ENCODE measurements around the gene CTSC. TPM values are rescaled to one million over a fixed set of nuclear protein-coding genes. Genes with fewer than 3 reads are reported as not detected.

The CTSC gene
- polyA plus RNA-seq, 1 donor (not counting 4 experiments of a cell fraction or from before 2014, with no cell fraction given), result 658 TPM

DNA sequence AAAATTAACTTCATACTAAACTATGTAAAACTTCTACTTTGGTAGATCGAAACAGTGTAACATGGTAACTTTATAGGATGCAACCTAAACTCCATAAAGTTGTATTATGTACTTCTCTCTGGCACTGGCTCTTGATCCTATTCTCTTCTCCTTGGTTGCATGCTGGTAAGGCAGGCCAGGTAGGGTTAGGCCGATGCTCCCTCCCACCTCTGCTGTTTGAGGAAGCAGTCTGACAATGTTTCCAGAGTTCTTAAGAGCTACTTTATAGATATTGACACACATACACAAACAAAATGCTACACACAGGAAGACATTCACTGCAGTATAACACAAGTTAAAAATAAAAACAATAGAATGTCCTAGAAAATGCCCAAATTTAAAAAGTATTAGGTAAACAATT is 22.5 kb downstream of the CTSC start:
- no peak overlapping the region for H3K4me2 ChIP-seq (ENCODE audit: control insufficient read depth, extremely low read depth, insufficient read depth, low read depth, low read length)
- H3K9ac ChIP-seq (ENCODE audit: control insufficient read depth, extremely low read depth, insufficient read depth, low read length), result no peak overlapping the region
- peaks cover 0 to 8% of the 10 kb centered on the region in 2 experiments for H3K36me3 ChIP-seq (ENCODE audit: control insufficient read depth in 2 of 2, extremely low read depth in 1 of 2, insufficient read depth in 2 of 2, low read length in 2 of 2)
- H3K79me2 ChIP-seq (ENCODE audit: control insufficient read depth, insufficient read depth, low read length), result peaks cover 7% of the 10 kb centered on the region
- no peaks in the 10 kb centered on the region for H3K9me1 ChIP-seq (ENCODE audit: control insufficient read depth, extremely low read depth, insufficient read depth, low read length)
- dilution Hi-C loops (cut with MboI; ENCODE audit: extremely low pct_ligation_motif_present, low sequenced_read_pairs), result no loop called here
- no peak overlapping the region for H3K27ac ChIP-seq (ENCODE audit: control insufficient read depth, insufficient read depth, low read length)
- TF ChIP-seq EZH2 (IDR thresholded peaks at IDR 0.05; ENCODE audit: low read length), result no peak
- TF ChIP-seq, protein P1, sequence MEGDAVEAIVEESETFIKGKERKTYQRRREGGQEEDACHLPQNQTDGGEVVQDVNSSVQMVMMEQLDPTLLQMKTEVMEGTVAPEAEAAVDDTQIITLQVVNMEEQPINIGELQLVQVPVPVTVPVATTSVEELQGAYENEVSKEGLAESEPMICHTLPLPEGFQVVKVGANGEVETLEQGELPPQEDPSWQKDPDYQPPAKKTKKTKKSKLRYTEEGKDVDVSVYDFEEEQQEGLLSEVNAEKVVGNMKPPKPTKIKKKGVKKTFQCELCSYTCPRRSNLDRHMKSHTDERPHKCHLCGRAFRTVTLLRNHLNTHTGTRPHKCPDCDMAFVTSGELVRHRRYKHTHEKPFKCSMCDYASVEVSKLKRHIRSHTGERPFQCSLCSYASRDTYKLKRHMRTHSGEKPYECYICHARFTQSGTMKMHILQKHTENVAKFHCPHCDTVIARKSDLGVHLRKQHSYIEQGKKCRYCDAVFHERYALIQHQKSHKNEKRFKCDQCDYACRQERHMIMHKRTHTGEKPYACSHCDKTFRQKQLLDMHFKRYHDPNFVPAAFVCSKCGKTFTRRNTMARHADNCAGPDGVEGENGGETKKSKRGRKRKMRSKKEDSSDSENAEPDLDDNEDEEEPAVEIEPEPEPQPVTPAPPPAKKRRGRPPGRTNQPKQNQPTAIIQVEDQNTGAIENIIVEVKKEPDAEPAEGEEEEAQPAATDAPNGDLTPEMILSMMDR (optimal IDR thresholded peaks at IDR 0.05 in 1 of 3, IDR thresholded peaks at IDR 0.05 in 1 of 3, conservative IDR thresholded peaks at IDR 0.05 in 1 of 3; ENCODE audit: extremely low read depth in 1 of 3, insufficient read depth in 2 of 3, low read length in 3 of 3), result no peak
- H3K9me3 ChIP-seq (ENCODE audit: control insufficient read depth, low read depth, low read length), result no peaks in the 10 kb centered on the region
- H3K4me3 ChIP-seq (ENCODE audit: control insufficient read depth in 2 of 3, extremely low read depth in 1 of 3, insufficient read depth in 2 of 3, low read depth in 1 of 3, low read length in 3 of 3), result no peak overlapping the region
- no peak overlapping the region for H2AFZ ChIP-seq (ENCODE audit: control insufficient read depth, low read length)
- H3K27me3 ChIP-seq (ENCODE audit: control insufficient read depth, extremely low read depth, insufficient read depth, low read length), result no peaks in the 10 kb centered on the region
- FAIRE-seq, result no peak
- H3K4me1 ChIP-seq (ENCODE audit: control insufficient read depth, extremely low read depth, insufficient read depth, low read length), result peaks cover 26% of the 10 kb centered on the region
- H4K20me1 ChIP-seq (ENCODE audit: control insufficient read depth, extremely low read depth, insufficient read depth, low read length), result no peaks in the 10 kb centered on the region
- no peak for DNase-seq (ENCODE audit: low read depth, low spot score)

DNA sequence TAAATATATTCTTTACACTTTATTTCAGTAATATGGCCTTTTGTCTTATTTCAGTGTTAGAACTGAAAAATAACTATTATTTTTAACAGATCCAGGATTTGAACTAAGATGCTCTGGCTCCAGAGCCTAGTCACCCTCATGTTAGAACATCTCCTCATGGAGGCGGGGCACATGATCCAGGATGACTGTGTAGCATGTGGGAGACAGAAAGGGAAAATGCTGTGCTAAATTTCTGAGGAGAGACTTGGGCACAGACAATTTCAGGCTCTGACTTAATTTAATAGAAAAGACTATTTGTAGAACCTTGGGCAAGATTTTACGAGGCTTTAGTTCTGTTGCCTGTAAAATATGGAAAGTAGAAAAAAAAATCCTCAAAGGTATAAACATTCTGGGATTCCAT is 24.1 kb downstream of the CTSC start:
- Histone ChIP-seq H2AFZ (ENCODE audit: control insufficient read depth, low read length) (no peak overlapping the region), H3K4me1 (ENCODE audit: control insufficient read depth, extremely low read depth, insufficient read depth, low read length) (peaks cover 29% of the 10 kb centered on the region), H4K20me1 (ENCODE audit: control insufficient read depth, extremely low read depth, insufficient read depth, low read length) (no peaks in the 10 kb centered on the region), H3K36me3 (ENCODE audit: control insufficient read depth in 2 of 2, extremely low read depth in 1 of 2, insufficient read depth in 2 of 2, low read length in 2 of 2) (peaks cover 5 to 8% of the 10 kb centered on the region in 2 experiments), H3K27ac (ENCODE audit: control insufficient read depth, insufficient read depth, low read length) (peak overlapping the region; percentile 8), H3K9me3 (ENCODE audit: control insufficient read depth, low read depth, low read length) (no peaks in the 10 kb centered on the region), H3K4me2 (ENCODE audit: control insufficient read depth, extremely low read depth, insufficient read depth, low read depth, low read length) (no peak overlapping the region), H3K79me2 (ENCODE audit: control insufficient read depth, insufficient read depth, low read length) (peaks cover 6% of the 10 kb centered on the region), H3K9ac (ENCODE audit: control insufficient read depth, extremely low read depth, insufficient read depth, low read length) (no peak overlapping the region), H3K27me3 (ENCODE audit: control insufficient read depth, extremely low read depth, insufficient read depth, low read length) (no peaks in the 10 kb centered on the region), H3K9me1 (ENCODE audit: control insufficient read depth, extremely low read depth, insufficient read depth, low read length) (no peaks in the 10 kb centered on the region), H3K4me3 (ENCODE audit: control insufficient read depth in 2 of 3, extremely low read depth in 1 of 3, insufficient read depth in 2 of 3, low read depth in 1 of 3, low read length in 3 of 3) (no peak overlapping the region)
- no peak for FAIRE-seq
- DNase-seq (ENCODE audit: low read depth, low spot score), result no peak
- dilution Hi-C loops (cut with MboI; ENCODE audit: extremely low pct_ligation_motif_present, low sequenced_read_pairs), result no loop called here
- TF ChIP-seq, protein P1 (optimal IDR thresholded peaks at IDR 0.05 in 1 of 3, IDR thresholded peaks at IDR 0.05 in 1 of 3, conservative IDR thresholded peaks at IDR 0.05 in 1 of 3; ENCODE audit: extremely low read depth in 1 of 3, insufficient read depth in 2 of 3, low read length in 3 of 3), result no peak
- TF ChIP-seq EZH2 (IDR thresholded peaks at IDR 0.05; ENCODE audit: low read length), result no peak

Measured in keratinocyte (primary cell).